ENCODE results near the gene S100B. TPM values are rescaled to one million over a fixed set of nuclear protein-coding genes. Genes with fewer than 3 reads are reported as not detected.
A peak's percentile ranks its signal among the peaks of the same experiment; 100 is the strongest.

S100B gene
- total RNA-seq, 1 experiment from 2014 or later = not detected

- ChIA-PET RAD21 (ENCODE audit: low non-redundant PET in 1 of 2, low total read pairs in 2 of 2, uncharacterized antibody in 2 of 2, unreplicated experiment in 2 of 2) (no interaction called here), POLR2A (no interaction called here), CTCF (interaction anchor here (0.8 to 1.5 kb wide), 2 partner anchors 180 to 495 kb away, joined by 3 to 5 read pairs; no protein-coding TSS in a partner anchor)
- DNase-seq (ENCODE audit: low read depth, low spot score) (no peak), ATAC-seq (no peak)
- H3K9me3 ChIP-seq (ENCODE audit: control insufficient read depth in 1 of 2, insufficient read depth in 1 of 2, low read depth in 1 of 2, low read length in 2 of 2) = no peaks in the 10 kb centered on the region
- H2AFZ ChIP-seq (ENCODE audit: low read depth, low read length, poor library complexity, severe bottlenecking) = no peak overlapping the region
- H3K79me2 ChIP-seq (ENCODE audit: insufficient read depth, low read length) = peaks cover 36% of the 10 kb centered on the region
- BruUV-seq (replicated peaks) = no TSS peak
- TF ChIP-seq SP1 (IDR thresholded peaks at IDR 0.05; ENCODE audit: low read depth) = no peak
- no peak for TF ChIP-seq SRF (IDR thresholded peaks at IDR 0.05; ENCODE audit: low read depth)
- H3K9me2 ChIP-seq (ENCODE audit: insufficient read depth) = no peaks in the 10 kb centered on the region
- no peak overlapping the region for H3K27ac ChIP-seq (ENCODE audit: low read depth, low read length)
- intact Hi-C loops (cut with micrococcal nuclease) = no loop called here
- H4K20me1 ChIP-seq (ENCODE audit: insufficient read depth) = no peaks in the 10 kb centered on the region
- no peak overlapping the region for H3K4me3 ChIP-seq (replicated peaks in 1 of 2; ENCODE audit: low read depth in 1 of 2, low read length in 2 of 2)
- peaks cover 7 to 26% of the 10 kb centered on the region in 2 experiments; a peak in 3 of 4 replicates for H3K4me1 ChIP-seq (ENCODE audit: control insufficient read depth in 1 of 2, insufficient read depth in 2 of 2, low read length in 2 of 2)
- no peaks in the 10 kb centered on the region for H3K27me3 ChIP-seq (ENCODE audit: insufficient read depth, low read length)
- no peak overlapping the region for H3K4me2 ChIP-seq (ENCODE audit: low read length)
- H3K9ac ChIP-seq (ENCODE audit: low read length) = no peak overlapping the region
- no peaks in the 10 kb centered on the region for H3K36me3 ChIP-seq (ENCODE audit: control insufficient read depth in 1 of 2, insufficient read depth in 2 of 2, low read length in 2 of 2)
These were observed 33.3 kb upstream of the S100B start for GRCh38 chr21:46637952-46638746.

- ChIA-PET POLR2A (no interaction called here), CTCF (interaction anchor here (0.6 to 1.1 kb wide), 2 partner anchors 33 to 663 kb away, joined by 3 read pairs; no protein-coding TSS in a partner anchor), RAD21 (ENCODE audit: low non-redundant PET in 1 of 2, low total read pairs in 2 of 2, uncharacterized antibody in 2 of 2, unreplicated experiment in 2 of 2) (no interaction called here)
- H3K9me3 ChIP-seq (ENCODE audit: control insufficient read depth in 1 of 2, insufficient read depth in 1 of 2, low read depth in 1 of 2, low read length in 2 of 2) = no peaks in the 10 kb centered on the region
- peaks cover 36% of the 10 kb centered on the region for H3K79me2 ChIP-seq (ENCODE audit: insufficient read depth, low read length)
- no peaks in the 10 kb centered on the region for H3K9me2 ChIP-seq (ENCODE audit: insufficient read depth)
- H4K20me1 ChIP-seq (ENCODE audit: insufficient read depth) = no peaks in the 10 kb centered on the region
- peak overlapping the region; percentile 74 for H3K9ac ChIP-seq (ENCODE audit: low read length)
- no peaks in the 10 kb centered on the region for H3K36me3 ChIP-seq (ENCODE audit: control insufficient read depth in 1 of 2, insufficient read depth in 2 of 2, low read length in 2 of 2)
- peak overlapping the region; percentile 75 to 88 for H3K4me3 ChIP-seq (replicated peaks in 1 of 2; ENCODE audit: low read depth in 1 of 2, low read length in 2 of 2)
- no peak overlapping the region for H2AFZ ChIP-seq (ENCODE audit: low read depth, low read length, poor library complexity, severe bottlenecking)
- H3K27me3 ChIP-seq (ENCODE audit: insufficient read depth, low read length) = no peaks in the 10 kb centered on the region
- peak overlapping the region; percentile 93 for H3K4me2 ChIP-seq (ENCODE audit: low read length)
- peaks cover 7 to 26% of the 10 kb centered on the region in 2 experiments; a peak in 3 of 4 replicates for H3K4me1 ChIP-seq (ENCODE audit: control insufficient read depth in 1 of 2, insufficient read depth in 2 of 2, low read length in 2 of 2)
- ATAC-seq = no peak
- H3K27ac ChIP-seq (ENCODE audit: low read depth, low read length) = peak overlapping the region; percentile 99; the same call in 1 of the 2 replicates
- intact Hi-C loops (cut with micrococcal nuclease) = no loop called here
- DNase-seq (ENCODE audit: low read depth, low spot score) = no peak
- BruUV-seq (replicated peaks) = TSS peak; percentile 47
- TF ChIP-seq ZFX (IDR thresholded peaks at IDR 0.05) (no peak), POLR2AphosphoS5 (IDR thresholded peaks at IDR 0.05; ENCODE audit: low read depth, low read length) (no peak), ATF3 (IDR thresholded peaks at IDR 0.05) (no peak), ZBTB33 (IDR thresholded peaks at IDR 0.05; ENCODE audit: extremely low read depth, insufficient replicate concordance, low read length) (no peak), EZH2phosphoT487 (IDR thresholded peaks at IDR 0.05; ENCODE audit: borderline replicate concordance) (no peak), EZH2 (IDR thresholded peaks at IDR 0.05) (no peak), MAX (IDR thresholded peaks at IDR 0.05) (no peak), SRF (IDR thresholded peaks at IDR 0.05; ENCODE audit: low read depth) (no peak), JUND (IDR thresholded peaks at IDR 0.05) (no peak), REST (IDR thresholded peaks at IDR 0.05; ENCODE audit: low read depth) (no peak), ELF1 (IDR thresholded peaks at IDR 0.05; ENCODE audit: borderline replicate concordance, low read depth) (no peak)
These were observed 31.8 kb upstream of the S100B start for GRCh38 chr21:46636550-46637285.
